GM13976 (cell line): Measurements from ENCODE around the gene MAP2.
A peak's percentile ranks its signal among the peaks of the same experiment; 100 is the strongest.

Experiments
- DNase-seq: peaks from one replicate; pipeline ENCODE4 v3.0.0; 2012; ENCODE audit warnings: low spot score
- CTCF ChIP-seq: IDR thresholded peaks from 2 replicates; pipeline ENCODE4 v1.5.1; 2012; ENCODE audit warnings: borderline replicate concordance, mild to moderate bottlenecking; ENCODE audit not compliant: insufficient read depth; ENCODE audit errors: extremely low read depth, missing control alignments, control extremely low read depth
- in situ Hi-C: fragments of 300-500 bp; cut with MboI; formaldehyde crosslinking; loops from one replicate; pipeline ENCODE4 v1.12.0; 2022; ENCODE audit warnings: low sequenced_read_pairs, mixed read lengths, inconsistent platforms; ENCODE audit not compliant: unreplicated experiment

MAP2 gene

GRCh38 chr2:209761566-209761965, 337.7 kb downstream of the MAP2 start:
- no peak for TF ChIP-seq CTCF
- no peak for DNase-seq
- in situ Hi-C loops: no loop called here

- in situ Hi-C loops: no loop called here
- DNase-seq: no peak
- no peak for TF ChIP-seq CTCF
These were observed 338.7 kb downstream of the MAP2 start for GRCh38 chr2:209762563-209762962.

GRCh38 chr2:209763106-209763505, 339.3 kb downstream of the MAP2 start:
- DNase-seq: no peak
- no peak for TF ChIP-seq CTCF
- in situ Hi-C loops: no loop called here

GRCh38 chr2:209766613-209767012, 342.8 kb downstream of the MAP2 start:
- TF ChIP-seq CTCF: no peak
- DNase-seq: no peak
- in situ Hi-C loops: no loop called here

- no peak for TF ChIP-seq CTCF
- in situ Hi-C loops: no loop called here
- no peak for DNase-seq
These were observed 343.5 kb downstream of the MAP2 start for GRCh38 chr2:209767316-209767715.

- no peak for TF ChIP-seq CTCF
- in situ Hi-C loops: no loop called here
- DNase-seq: no peak
These were observed 344.7 kb downstream of the MAP2 start for GRCh38 chr2:209768557-209768956.

- TF ChIP-seq CTCF: no peak
- in situ Hi-C loops: no loop called here
- DNase-seq: peak; percentile 53
These were observed 347.8 kb downstream of the MAP2 start, which contains the start of gene UNC80 for GRCh38 chr2:209771474-209772289. UNC80 (plus strand) TSS chr2:209771832; CDS start chr2:209772073, 241 bp downstream.
